Erythroblast (primary cell): ENCODE data around the gene IFIT1B.

Source experiments
- DNase-seq, 2 experiments: peaks; one replicate each; lab custom pipeline; 2025; lab: John Stamatoyannopoulos, UW
- GATA1 ChIP-seq: IDR thresholded peaks from 2 replicates; pipeline ENCODE4 v1.6.1; 2011; ENCODE audit warnings: low read depth, mild to moderate bottlenecking, control low read depth, low read length, moderate library complexity
- POLR2A ChIP-seq: IDR thresholded peaks from 2 replicates; pipeline ENCODE4 v1.6.1; 2011; ENCODE audit warnings: mild to moderate bottlenecking, low read length

The IFIT1B gene

GRCh38 chr10:89343089-89343767, 34.6 kb upstream of the IFIT1B start:
- DNase-seq, result no peak
- TF ChIP-seq GATA1, result no peak
- TF ChIP-seq POLR2A, result no peak

- DNase-seq, result no peak
- no peak for TF ChIP-seq POLR2A
- no peak for TF ChIP-seq GATA1
Measured at GRCh38 chr10:89344156-89344555, 33.7 kb upstream of the IFIT1B start.

GRCh38 chr10:89345367-89346000, 32.4 kb upstream of the IFIT1B start:
- DNase-seq, result no peak
- no peak for TF ChIP-seq POLR2A
- TF ChIP-seq GATA1, result no peak

GRCh38 chr10:89346405-89347254, 31.2 kb upstream of the IFIT1B start:
- no peak for DNase-seq
- TF ChIP-seq POLR2A (no peak), GATA1 (no peak)

GRCh38 chr10:89347701-89348457, 30.0 kb upstream of the IFIT1B start:
- TF ChIP-seq GATA1 (no peak), POLR2A (no peak)
- no peak for DNase-seq

GRCh38 chr10:89348481-89348880, 29.4 kb upstream of the IFIT1B start:
- TF ChIP-seq GATA1 (no peak), POLR2A (no peak)
- DNase-seq, result no peak

- no peak for DNase-seq
- TF ChIP-seq GATA1 (no peak), POLR2A (no peak)
Measured at GRCh38 chr10:89348975-89349374, 28.9 kb upstream of the IFIT1B start.

GRCh38 chr10:89350631-89351315, 27.1 kb upstream of the IFIT1B start:
- DNase-seq, result peak in 1 of 2 experiments; percentile 15

GRCh38 chr10:89351412-89351779, 26.5 kb upstream of the IFIT1B start:
- DNase-seq, result no peak
- TF ChIP-seq POLR2A, result no peak
- TF ChIP-seq GATA1, result no peak

- TF ChIP-seq GATA1 (no peak), POLR2A (no peak)
- no peak for DNase-seq
Measured at GRCh38 chr10:89351780-89352597, 25.9 kb upstream of the IFIT1B start.

- peak; percentile 45 to 73 for DNase-seq
- no peak for TF ChIP-seq GATA1
Measured at GRCh38 chr10:89352802-89353201, 25.1 kb upstream of the IFIT1B start.

GRCh38 chr10:89355394-89355931, 22.4 kb upstream of the IFIT1B start:
- TF ChIP-seq POLR2A, result no peak
- TF ChIP-seq GATA1, result no peak

More at GRCh38 chr10:89355394-89355931, 22.4 kb upstream of the IFIT1B start:
- no peak for DNase-seq
